Right atrium auricular region (tissue), 2 donors: ENCODE results near the gene THSD4. TPM values are rescaled to one million over a fixed set of nuclear protein-coding genes. Genes with fewer than 3 reads are reported as not detected.

Source experiments
- DNase-seq: peaks from one replicate; pipeline ENCODE4 v3.0.0-alpha.2; 2019; ENCODE audit warnings: low spot score
- H3K27ac ChIP-seq, 2 donors: fragments of 200-600 bp; sonication (generic); 1 replicate in 1 of 2; 2 replicates in 1 of 2; pipeline ENCODE4 v1.5.1; 2016 to 2019
- H3K27me3 ChIP-seq, 2 donors: fragments of 200-600 bp; sonication (generic); one replicate each; pipeline versions ENCODE4 v1.5.1 to v1.6.0; 2017 to 2019
- H3K36me3 ChIP-seq: fragments of 200-600 bp; sonication (generic); one replicate; pipeline ENCODE4 v1.5.1; 2016
- H3K4me1 ChIP-seq, 2 donors: fragments of 200-600 bp; sonication (generic); one replicate each; pipeline versions ENCODE4 v1.5.1 to v1.6.0; 2017 to 2019
- H3K4me3 ChIP-seq, 2 donors: fragments of 200-600 bp; sonication (generic); 1 replicate in 1 of 2; 2 replicates in 1 of 2; pipeline ENCODE4 v1.5.1; 2017 to 2019; ENCODE audit warnings: mild to moderate bottlenecking in 1 of 2, moderate library complexity in 1 of 2
- H3K9me3 ChIP-seq, 2 donors: fragments of 200-600 bp; sonication (generic); one replicate each; pipeline ENCODE4 v1.5.1; 2019
- CTCF ChIP-seq, 2 donors: fragments of 200-600 bp; sonication (generic); IDR thresholded peaks; one replicate each; pipeline ENCODE4 v1.5.1; 2019; ENCODE audit warnings: antibody characterized with exemption in 2 of 2
- total RNA-seq, 2 donors: library from RNA; depleted of rRNA; stranded (reverse); fragments of >200 nt; gene quantifications; one replicate each; pipeline ENCODE4 v1.1.0, GENCODE V29; 2016

The THSD4 gene
- total RNA-seq, 2 donors from 2014 or later = 41.2 to 85.3 TPM

GRCh38 chr15:71449363-71449762 lies 334.1 kb downstream of the THSD4 start:
- Histone ChIP-seq H3K4me3 (no peak overlapping the region), H3K9me3 (no peaks in the 10 kb centered on the region), H3K36me3 (no peaks in the 10 kb centered on the region), H3K4me1 (peaks cover 0 to 8% of the 10 kb centered on the region in 2 donors), H3K27ac (peak overlapping the region in 1 of 2 donors; percentile 54), H3K27me3 (no peaks in the 10 kb centered on the region)
- no peak for DNase-seq
- no peak for TF ChIP-seq CTCF (IDR thresholded peaks at IDR 0.05)

GRCh38 chr15:71449956-71450355 lies 334.7 kb downstream of the THSD4 start:
- Histone ChIP-seq H3K9me3 (no peaks in the 10 kb centered on the region), H3K4me1 (peaks cover 0 to 14% of the 10 kb centered on the region in 2 donors), H3K27ac (peak overlapping the region in 1 of 2 donors; percentile 54), H3K36me3 (no peaks in the 10 kb centered on the region), H3K27me3 (no peaks in the 10 kb centered on the region), H3K4me3 (no peak overlapping the region)
- DNase-seq = no peak
- TF ChIP-seq CTCF (IDR thresholded peaks at IDR 0.05) = no peak

GRCh38 chr15:71451130-71451529 lies 335.9 kb downstream of the THSD4 start:
- no peak for DNase-seq
- no peak overlapping the region for H3K27ac ChIP-seq

GRCh38 chr15:71452893-71453292 lies 337.6 kb downstream of the THSD4 start:
- H3K36me3 ChIP-seq = no peaks in the 10 kb centered on the region
- no peak overlapping the region for H3K27ac ChIP-seq
- no peak for TF ChIP-seq CTCF (IDR thresholded peaks at IDR 0.05)
- no peaks in the 10 kb centered on the region for H3K9me3 ChIP-seq
- no peak for DNase-seq
- peaks cover 0 to 16% of the 10 kb centered on the region in 2 donors for H3K4me1 ChIP-seq
- no peak overlapping the region for H3K4me3 ChIP-seq
- H3K27me3 ChIP-seq = no peaks in the 10 kb centered on the region

More at GRCh38 chr15:71451130-71451529, 335.9 kb downstream of the THSD4 start:
- no peaks in the 10 kb centered on the region for H3K9me3 ChIP-seq
- H3K27me3 ChIP-seq = no peaks in the 10 kb centered on the region
- H3K4me1 ChIP-seq = peaks cover 0 to 14% of the 10 kb centered on the region in 2 donors
- no peak for TF ChIP-seq CTCF (IDR thresholded peaks at IDR 0.05)
- H3K4me3 ChIP-seq = no peak overlapping the region
- no peaks in the 10 kb centered on the region for H3K36me3 ChIP-seq

GRCh38 chr15:71454462-71454996 lies 339.3 kb downstream of the THSD4 start:
- Histone ChIP-seq H3K36me3 (no peaks in the 10 kb centered on the region), H3K4me3 (no peak overlapping the region), H3K4me1 (peaks cover 0 to 24% of the 10 kb centered on the region in 2 donors), H3K27me3 (no peaks in the 10 kb centered on the region), H3K27ac (no peak overlapping the region), H3K9me3 (no peaks in the 10 kb centered on the region)
- no peak for TF ChIP-seq CTCF (IDR thresholded peaks at IDR 0.05)
- DNase-seq = no peak

- H3K27ac ChIP-seq = no peak overlapping the region
- peaks cover 0 to 24% of the 10 kb centered on the region in 2 donors for H3K4me1 ChIP-seq
- TF ChIP-seq CTCF (IDR thresholded peaks at IDR 0.05) = no peak
- no peaks in the 10 kb centered on the region for H3K36me3 ChIP-seq
- no peaks in the 10 kb centered on the region for H3K9me3 ChIP-seq
- no peak for DNase-seq
- H3K27me3 ChIP-seq = no peaks in the 10 kb centered on the region
- no peak overlapping the region for H3K4me3 ChIP-seq
These were observed 339.8 kb downstream of the THSD4 start for GRCh38 chr15:71455107-71455506.
